Measurements from ENCODE around the gene AFF3.

DNA sequence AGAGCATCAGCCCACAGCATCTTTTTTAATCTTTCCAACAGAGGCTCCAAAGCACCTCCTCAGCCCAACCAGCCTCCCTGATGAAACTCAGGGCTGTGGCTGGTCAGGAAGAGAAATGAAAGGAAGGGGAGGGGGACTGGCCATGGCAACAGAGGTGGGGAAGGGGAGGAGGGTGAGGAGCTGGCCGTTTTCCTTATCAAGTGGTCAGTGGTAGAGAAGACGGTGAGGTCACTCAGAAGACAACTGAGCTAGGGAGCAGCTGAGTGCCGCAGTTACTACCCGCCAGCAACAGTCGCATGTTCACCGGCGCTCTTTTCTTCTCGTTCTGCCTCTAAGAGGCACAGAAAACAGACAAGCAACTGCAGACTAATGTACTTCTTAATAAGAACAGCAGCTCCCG lies 97.4 kb downstream of the AFF3 start:
- TF ChIP-seq TAF1 (IDR thresholded peaks at IDR 0.05; ENCODE audit: borderline replicate concordance, insufficient read depth, low read length): no peak
- TF ChIP-seq, protein P1, sequence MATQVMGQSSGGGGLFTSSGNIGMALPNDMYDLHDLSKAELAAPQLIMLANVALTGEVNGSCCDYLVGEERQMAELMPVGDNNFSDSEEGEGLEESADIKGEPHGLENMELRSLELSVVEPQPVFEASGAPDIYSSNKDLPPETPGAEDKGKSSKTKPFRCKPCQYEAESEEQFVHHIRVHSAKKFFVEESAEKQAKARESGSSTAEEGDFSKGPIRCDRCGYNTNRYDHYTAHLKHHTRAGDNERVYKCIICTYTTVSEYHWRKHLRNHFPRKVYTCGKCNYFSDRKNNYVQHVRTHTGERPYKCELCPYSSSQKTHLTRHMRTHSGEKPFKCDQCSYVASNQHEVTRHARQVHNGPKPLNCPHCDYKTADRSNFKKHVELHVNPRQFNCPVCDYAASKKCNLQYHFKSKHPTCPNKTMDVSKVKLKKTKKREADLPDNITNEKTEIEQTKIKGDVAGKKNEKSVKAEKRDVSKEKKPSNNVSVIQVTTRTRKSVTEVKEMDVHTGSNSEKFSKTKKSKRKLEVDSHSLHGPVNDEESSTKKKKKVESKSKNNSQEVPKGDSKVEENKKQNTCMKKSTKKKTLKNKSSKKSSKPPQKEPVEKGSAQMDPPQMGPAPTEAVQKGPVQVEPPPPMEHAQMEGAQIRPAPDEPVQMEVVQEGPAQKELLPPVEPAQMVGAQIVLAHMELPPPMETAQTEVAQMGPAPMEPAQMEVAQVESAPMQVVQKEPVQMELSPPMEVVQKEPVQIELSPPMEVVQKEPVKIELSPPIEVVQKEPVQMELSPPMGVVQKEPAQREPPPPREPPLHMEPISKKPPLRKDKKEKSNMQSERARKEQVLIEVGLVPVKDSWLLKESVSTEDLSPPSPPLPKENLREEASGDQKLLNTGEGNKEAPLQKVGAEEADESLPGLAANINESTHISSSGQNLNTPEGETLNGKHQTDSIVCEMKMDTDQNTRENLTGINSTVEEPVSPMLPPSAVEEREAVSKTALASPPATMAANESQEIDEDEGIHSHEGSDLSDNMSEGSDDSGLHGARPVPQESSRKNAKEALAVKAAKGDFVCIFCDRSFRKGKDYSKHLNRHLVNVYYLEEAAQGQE (IDR thresholded peaks at IDR 0.05; ENCODE audit: insufficient read depth in 1 of 2, low read depth in 2 of 2, low read length in 2 of 2): no peak
- TF ChIP-seq POLR2AphosphoS5 (IDR thresholded peaks at IDR 0.05; ENCODE audit: low read depth, low read length): no peak
- no peak for TF ChIP-seq SIN3A (IDR thresholded peaks at IDR 0.05; ENCODE audit: borderline replicate concordance, insufficient read depth, low read length)
- no peak for TF ChIP-seq FOXP2 (optimal IDR thresholded peaks at IDR 0.05; ENCODE audit: borderline replicate concordance, extremely low read depth, extremely low read length, insufficient read depth)

Data from PFSK-1 (cell line).